ENCODE data around the gene RAB37.

- TF ChIP-seq, protein P1, sequence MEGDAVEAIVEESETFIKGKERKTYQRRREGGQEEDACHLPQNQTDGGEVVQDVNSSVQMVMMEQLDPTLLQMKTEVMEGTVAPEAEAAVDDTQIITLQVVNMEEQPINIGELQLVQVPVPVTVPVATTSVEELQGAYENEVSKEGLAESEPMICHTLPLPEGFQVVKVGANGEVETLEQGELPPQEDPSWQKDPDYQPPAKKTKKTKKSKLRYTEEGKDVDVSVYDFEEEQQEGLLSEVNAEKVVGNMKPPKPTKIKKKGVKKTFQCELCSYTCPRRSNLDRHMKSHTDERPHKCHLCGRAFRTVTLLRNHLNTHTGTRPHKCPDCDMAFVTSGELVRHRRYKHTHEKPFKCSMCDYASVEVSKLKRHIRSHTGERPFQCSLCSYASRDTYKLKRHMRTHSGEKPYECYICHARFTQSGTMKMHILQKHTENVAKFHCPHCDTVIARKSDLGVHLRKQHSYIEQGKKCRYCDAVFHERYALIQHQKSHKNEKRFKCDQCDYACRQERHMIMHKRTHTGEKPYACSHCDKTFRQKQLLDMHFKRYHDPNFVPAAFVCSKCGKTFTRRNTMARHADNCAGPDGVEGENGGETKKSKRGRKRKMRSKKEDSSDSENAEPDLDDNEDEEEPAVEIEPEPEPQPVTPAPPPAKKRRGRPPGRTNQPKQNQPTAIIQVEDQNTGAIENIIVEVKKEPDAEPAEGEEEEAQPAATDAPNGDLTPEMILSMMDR (IDR thresholded peaks at IDR 0.05; ENCODE audit: poor library complexity, severe bottlenecking): no peak
- no peak for TF ChIP-seq EP300 (conservative IDR thresholded peaks at IDR 0.05; ENCODE audit: poor library complexity, severe bottlenecking)
Measured at GRCh38 chr17:74704544-74704943, 32.5 kb upstream of the RAB37 start.
